Globus pallidus (tissue), 1 donor: ENCODE results near the gene SNAPIN.

Experiments
- DNase-seq: peaks from one replicate; pipeline ENCODE4 v3.0.0-alpha.2; 2015; ENCODE audit warnings: low spot score

Gene SNAPIN, protein sequence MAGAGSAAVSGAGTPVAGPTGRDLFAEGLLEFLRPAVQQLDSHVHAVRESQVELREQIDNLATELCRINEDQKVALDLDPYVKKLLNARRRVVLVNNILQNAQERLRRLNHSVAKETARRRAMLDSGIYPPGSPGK

DNA sequence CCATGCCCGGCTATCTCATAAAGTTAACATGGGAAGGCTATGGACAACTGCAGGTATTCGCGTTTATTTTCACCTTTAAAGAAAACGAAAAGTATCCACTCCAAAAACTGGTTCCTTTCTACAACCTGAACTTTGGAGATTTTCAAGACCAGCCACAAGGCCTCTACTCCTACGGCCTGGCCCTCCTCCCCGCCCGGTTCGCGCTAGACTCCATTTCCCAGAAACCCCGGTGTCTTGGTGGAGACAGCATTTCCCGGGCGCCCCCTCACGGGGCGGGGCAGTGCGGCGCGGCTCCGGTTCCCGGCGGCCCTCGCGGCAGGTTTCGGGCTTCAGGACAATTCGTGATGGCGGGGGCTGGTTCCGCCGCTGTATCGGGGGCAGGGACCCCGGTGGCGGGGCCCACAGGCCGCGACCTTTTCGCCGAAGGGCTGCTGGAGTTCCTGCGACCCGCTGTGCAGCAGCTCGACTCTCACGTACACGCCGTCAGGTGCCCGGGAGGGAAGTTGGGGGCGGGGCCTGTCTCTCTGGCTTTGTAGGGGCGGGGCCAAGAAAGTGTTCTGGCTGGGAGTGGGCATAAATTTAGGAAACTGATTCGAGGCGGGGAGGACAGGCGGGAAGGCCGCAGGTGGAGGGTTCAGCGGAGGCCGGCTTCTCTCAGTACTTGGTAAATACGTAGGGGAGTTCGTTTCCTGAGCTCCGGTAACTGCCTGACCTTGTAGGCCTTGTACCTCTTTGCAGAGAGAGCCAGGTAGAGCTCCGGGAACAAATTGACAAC lies at the start of gene SNAPIN:
TSS of gene SNAPIN (plus strand) at position 304 of the 775 bp plus-strand sequence. CDS start at position 345, 41 bp downstream.
- DNase-seq: peak; percentile 90

DNA sequence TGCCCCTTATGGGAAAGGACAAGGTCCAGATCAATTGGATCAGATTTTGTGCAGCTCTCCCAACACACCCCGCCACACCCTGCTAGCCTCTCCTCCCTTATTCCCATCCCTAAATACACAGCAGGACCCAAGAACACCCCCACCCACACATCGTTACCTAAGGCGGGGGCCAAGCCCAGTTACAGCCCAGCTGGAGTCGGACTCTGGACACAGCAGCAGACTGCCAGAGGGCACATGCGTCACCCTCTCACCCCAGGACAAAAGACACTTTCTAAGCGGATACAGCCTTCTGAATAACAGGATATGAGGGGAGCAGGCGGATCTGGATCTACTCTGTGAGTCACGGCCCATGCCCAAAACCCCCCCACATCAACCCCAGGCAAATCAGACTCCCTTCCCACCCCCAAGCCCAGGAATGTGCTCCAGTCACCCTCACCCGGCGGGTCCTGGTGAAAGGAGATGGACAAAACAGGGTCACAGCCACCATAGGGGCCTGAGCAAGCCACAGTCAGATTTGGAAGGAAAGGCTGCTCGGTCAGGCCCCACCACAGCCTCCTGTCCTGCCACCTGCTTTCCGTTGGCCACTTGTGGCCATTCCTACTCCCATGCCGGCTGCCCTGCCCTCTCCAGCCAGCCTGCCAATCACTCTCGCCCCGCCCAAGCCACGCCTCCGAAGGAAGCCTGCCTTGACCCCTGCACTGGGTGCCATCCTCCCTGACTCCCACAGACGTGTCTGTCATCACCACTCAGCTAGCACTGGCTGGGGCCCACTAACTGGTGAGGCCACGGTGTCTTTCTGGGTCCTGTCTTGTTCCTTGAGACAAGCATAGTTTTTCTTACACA lies 49.5 kb upstream of the SNAPIN start:
- peak; percentile 82 for DNase-seq

DNA sequence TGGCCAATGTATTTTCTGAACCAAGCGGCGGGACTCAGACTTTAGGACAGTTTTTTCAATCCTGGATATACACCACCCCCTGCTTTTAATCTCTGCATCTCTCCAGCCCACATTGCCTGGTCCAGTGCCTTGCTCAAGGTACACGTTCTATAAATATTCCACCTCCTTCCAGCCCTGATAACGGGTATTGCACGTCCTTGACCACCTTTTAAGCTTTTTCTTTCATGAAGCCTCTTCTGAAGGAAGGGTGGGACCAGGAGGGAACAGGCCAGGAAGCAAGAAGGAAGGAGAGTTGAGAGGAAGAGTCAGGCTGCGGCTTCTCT lies 49.0 kb upstream of the SNAPIN start:
- DNase-seq: no peak

DNA sequence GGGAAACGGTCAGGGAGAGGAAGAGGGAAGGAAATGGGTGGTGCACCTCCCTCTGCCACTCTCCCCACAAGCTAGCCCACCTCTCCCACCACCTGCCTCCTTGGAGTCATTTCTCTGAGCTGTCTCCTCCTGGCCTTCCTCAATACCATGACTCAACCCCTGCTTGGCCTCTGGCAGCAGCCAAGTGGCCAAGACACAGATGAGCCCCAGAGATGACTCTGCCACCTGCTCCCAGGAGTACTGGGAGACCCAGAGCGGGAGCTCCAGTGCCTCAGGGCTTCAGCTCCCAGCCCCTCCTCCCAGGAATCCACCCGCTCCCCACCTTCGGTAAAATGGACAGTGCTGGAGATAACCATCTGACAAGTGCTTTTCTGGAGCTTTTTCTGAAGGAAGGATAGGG lies 48.2 kb upstream of the SNAPIN start:
- DNase-seq: no peak

DNA sequence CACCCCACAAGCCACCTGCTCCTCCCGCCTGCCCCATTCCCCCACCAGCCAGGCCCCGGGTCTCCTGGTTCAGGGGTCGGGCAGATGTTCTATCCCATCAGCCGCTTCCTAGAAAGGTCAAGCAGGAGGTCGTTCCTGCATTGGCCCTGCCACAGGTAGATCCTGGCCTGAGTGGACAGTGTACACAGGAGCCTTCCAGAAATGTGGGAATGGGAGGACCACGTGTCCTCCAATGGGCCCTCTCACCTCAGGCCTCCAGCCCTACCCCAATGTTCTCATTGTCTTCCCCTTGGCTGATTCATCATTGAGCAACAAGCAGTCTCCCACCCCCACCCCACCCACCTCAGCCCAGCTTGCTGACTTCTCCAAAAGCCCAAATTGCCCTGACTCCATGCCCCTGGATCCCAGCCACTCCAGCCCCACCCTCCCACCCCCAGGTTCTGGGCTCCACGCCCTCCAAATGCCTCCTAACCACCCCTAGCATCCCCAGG lies 47.6 kb upstream of the SNAPIN start:
- no peak for DNase-seq

DNA sequence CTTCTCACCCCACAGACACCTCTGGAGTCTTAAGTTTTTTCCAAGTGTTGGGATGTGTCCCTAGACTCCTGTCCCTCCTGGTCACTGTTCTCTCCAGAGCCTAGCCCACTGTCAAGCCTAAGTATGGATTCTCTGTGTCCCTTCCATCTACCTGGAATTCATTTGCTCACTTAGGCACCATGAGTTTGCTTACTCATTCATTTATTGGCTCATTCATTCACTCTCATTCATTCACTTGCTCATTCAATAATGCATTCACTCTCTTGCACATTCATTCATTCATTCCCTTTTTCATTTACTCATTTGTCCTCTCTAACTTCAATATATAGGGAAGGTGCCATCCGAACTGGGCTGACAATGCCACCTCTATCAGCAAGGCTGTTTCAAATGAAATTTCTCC lies 47.1 kb upstream of the SNAPIN start:
- DNase-seq: no peak

DNA sequence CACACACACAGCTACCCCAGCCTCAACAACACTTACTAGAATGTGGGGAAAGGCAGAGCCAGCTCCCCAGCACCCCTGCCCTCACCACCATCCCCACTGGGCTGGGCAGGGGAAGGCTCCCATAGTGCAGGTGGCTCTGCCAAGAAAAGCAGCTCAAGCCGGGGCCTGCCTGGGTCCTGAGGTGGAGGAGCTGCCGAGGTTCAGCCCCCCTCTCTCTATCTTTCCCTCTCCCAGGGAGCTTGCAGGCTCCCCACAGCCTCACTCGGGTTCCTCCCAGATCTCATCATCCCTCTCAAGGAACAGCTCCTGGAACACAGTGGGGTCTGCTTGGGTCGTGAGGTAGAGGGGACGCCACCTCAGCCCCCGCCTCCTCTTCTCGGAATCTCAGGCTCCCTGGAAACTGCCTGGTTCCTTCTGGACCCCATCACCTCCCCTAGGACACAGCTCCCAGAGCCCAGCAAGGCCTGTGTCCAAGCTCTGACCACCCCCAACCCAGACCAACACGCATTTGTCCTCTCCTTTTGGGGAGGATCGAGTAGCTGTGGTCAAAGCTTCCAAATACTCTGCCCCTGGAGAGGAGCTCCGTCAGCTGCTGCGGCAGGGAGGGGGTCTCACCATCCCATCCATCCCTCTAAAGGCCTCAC lies 46.3 kb upstream of the SNAPIN start:
- DNase-seq: no peak

DNA sequence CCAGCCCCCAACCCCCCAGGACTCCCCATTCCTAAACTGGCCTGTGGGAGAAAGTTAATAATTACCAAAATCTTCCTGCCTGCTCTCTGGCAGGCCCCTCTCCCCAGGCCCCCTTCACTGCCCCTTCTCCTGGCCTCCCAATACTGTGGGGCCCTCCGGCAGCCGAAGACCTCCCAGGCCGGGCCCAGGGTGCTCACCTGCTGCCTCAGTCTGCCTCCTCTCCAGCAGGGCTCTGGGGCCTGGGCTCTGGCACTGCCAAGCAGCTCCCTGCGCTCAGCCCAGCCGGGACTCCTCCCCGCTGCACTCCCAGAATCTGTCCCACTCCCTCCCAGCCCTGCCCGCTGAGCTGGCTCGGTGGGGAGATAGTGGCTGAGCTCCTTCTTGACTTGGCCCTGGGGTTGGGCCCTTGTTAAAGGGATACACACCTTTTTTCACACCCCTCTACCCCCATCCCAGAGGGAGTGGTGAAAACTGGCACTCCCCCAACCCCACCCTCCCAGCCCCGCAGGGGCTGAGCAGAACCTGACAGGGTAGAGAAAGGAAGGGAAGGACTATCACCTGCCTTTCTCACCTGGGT lies 45.7 kb upstream of the SNAPIN start, which contains the start of gene S100A16:
TSS of gene S100A16 (minus strand) at position 383 of the 577 bp plus-strand sequence. CDS start 4,986 bp downstream, outside the sequence.
- DNase-seq: no peak

DNA sequence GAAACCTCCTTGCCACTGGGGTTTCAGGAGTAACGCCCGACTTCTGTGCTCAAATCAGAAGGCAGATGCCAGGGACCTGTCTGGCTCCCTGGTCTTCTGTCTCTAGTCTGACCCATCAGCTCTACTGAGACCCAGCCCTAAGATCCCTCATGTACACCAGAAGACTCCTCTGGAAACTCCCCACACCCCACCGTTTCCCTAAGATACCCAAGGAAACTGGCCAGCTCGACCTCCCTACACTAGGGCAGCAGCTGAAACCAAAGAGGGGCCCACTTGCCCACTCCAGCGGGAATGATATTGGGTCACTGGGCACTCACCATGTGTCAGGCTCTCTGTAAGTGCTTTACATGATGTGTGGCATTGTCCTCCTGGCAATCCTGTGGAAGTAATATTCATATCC lies 45.1 kb upstream of the SNAPIN start:
- no peak for DNase-seq

DNA sequence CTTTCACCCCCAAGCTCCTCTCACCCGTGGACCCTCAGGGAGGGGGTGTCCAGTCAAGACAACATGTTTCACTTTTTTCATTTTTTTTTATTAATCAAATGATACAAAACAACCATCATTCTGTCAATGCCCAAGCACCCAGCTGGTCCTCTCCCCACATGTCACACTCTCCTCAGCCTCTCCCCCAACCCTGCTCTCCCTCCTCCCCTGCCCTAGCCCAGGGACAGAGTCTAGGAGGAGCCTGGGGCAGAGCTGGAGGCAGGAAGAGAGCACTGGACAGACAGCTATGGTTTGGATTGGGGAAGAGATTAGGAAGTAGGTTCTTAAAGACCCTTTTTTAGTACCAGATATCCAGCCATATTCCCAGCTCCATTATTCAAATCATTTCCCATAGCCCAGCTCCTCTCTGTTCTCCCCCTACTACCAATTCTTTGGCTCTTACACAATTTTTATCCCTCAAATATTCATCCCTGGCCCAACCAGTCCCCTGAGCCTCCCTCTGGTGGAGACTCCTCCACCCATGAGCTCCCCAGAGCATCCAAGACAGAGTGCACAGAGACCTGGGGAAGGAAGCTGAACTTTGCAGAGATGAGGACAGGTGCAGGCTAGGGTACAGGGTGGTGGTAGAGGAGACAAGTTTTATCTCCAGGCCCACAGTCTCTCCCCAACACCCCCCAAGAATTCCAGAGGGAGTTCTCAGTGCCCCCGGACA lies 44.2 kb upstream of the SNAPIN start:
- no peak for DNase-seq

DNA sequence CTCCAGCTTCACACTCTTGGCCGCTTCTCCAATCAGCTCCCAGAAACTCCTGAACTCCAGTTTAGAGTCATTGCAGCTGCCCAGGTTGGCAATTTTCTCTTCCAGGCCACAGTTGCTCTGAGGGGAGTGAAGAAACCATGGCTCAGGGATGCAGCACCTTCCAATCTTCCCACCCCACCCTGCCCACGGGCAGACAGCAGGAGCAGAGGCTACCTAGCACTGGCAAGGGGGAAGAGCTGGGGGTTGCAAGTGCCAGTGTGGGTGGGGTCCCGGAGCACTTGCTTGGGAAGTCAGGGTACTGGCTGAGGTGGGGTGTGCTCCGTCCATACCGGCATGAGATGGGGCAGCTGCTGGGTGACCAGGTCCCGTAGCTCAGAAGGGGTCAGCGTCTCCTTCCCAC lies 43.6 kb upstream of the SNAPIN start:
- no peak for DNase-seq

DNA sequence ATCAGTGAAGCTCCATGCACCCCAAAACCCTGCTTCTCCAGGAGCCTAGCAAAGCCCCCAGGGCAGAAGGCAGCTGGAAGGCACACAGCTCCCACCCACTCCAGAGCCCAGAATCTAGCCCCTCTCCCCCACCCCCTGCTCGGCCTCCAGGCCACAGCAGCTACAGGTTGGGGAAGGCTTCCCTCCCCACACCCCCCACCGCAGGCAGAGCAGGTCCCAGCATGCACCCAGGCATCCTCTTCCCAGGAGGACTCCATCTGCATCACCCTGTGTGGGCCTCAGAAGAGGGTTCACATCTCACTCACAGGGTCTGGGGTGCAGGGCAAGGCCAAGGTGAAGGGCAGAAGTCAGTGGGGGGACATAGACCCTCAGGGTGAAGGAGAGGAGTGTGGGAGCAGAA lies 43.1 kb upstream of the SNAPIN start:
- DNase-seq: no peak

DNA sequence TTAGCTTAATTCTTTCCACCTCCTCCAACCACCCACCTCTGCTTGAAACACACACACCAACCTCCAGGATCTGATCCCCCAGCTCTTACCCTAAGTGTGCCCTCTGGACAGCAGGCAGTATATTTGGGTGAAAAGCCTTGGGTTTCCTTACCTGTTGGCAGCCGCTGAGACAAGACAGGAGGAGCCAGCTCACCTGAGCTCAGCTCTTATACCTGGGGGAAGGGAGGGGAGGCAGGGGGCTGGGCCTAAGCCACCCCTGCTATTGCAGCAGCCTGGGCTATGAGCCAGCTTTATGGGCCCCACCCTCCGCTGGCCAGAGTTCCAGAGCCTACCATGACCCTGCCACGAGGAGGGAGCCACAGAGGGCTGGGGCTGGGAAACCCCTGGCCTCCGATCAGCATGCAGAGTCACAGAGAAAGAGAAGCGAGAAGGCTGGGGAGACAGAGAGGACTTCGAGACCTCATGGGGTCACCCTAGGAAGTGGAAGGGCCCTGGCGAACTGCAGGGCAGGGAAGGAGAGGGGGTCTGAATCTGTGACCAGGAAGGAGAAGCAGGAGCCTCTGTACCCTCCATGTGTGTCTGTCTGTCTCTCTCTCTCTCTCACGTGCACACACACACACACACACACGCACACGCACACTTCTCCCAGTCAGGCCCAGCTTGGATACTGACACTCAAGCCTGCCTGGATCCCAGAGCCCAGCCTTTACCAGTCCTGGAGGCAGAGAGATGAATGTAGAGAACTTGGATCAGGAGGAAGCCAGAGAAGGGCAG lies 42.2 kb upstream of the SNAPIN start, which contains the start of gene S100A14:
TSS of gene S100A14 (minus strand) at position 182 of the 773 bp plus-strand sequence. CDS start 467 bp downstream, outside the sequence.
- DNase-seq: no peak

DNA sequence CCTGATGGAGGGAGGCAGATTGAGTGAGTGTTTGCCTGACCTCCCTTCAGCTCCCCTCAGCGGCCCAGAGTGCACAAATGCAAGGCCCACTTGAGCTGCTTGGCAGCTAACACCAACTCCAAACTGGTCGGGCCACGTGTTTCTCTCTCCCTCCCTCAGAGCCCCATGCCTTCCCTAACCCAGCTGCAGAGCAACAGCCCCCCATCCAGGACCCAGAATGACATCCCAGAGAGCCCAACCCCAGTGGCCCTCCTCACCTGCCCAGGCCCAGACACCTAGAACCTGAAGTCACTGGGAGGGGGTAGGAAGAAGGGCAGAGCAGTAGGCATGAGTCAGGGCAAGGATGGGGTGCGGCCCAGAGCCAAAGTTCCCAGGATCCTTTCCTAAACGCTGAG lies 41.6 kb upstream of the SNAPIN start:
- no peak for DNase-seq

DNA sequence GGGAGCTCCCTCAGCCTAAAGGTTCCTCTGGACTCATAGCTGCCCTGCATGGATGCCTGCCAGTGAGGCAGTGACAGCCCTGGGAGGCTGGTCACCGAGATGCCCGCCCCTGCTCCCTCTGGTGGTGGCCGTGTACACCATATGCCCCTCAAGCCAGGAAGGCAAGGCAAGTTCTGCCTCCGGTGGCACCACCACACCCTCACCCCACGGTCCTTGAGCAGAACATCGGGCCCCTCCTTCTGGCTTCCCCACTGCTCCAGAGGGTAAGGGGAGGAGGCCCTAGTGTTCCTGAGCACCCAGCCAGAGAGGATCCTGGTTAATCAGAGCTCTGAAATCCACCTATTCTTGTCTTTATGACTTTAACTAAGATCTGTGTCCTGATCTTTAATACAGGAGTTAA lies 40.8 kb upstream of the SNAPIN start:
- DNase-seq: no peak

DNA sequence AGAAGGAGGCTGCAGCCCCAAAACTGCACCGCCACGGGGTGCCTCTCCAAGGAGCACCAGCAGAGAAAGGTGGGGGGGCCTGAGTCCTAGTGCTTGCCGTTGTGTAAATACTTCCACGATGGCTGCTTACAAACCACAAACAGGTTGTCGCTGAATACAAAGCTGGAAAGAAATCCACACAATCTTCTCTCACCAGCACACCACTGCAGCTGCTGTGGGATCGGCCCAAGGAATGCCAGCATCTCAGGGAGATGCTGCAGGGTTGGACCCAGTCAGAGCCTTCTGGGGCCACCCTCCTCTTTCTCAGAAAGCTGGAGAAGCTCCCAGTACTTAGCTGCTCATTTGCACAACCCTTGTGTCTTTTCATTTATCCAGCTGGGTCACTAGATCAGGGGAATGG lies 39.3 kb upstream of the SNAPIN start:
- no peak for DNase-seq

DNA sequence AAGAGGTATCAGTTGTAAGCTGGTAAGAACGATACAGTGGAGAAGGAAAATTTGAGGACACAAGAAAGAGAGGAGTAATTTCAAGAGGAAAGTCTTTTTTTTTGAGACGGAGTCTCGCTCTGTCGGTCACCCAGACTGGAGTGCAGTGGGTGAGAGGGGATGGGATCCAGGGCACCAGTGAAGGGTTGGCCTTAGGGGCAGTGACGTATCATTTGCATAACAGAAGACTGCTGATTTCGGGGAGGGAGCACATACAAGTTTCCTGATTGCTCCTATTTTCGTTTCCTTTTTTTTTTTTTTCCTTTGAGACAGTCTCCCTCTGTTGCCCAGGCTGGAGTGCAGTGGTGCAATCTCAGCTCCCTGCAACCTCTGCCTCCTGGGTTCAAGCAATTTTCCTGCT lies 35.4 kb upstream of the SNAPIN start:
- DNase-seq: no peak

DNA sequence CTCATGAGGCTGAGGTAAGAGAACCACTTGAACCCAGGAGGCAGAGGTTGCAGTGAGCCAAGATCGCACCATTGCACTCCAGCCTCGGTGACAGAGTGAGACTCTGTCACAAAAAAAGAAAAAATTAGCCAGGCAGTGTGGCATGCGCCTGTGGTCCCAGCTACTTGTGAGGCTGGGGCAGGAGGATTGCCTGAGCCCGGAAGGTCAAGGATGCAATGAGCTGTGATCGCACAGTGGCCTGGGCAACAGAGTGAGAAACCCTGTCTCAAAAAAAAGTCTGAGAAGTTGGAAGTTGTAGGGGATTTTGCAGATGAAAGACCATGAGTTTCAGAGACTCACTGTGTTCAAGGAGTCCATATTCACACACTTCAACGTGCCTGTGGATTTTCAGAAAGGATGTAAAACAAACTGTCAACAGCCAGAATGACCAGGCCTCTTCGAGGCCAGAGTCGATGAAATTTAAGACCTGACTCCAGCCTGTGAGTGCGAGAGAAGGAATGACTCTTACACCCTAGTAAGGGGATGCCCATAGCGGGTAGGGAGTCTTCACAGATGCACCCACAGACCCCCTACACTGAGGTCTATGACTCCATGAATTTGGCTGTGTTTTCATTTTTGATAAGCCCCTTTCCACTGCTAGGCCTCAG lies 33.4 kb upstream of the SNAPIN start:
- no peak for DNase-seq

DNA sequence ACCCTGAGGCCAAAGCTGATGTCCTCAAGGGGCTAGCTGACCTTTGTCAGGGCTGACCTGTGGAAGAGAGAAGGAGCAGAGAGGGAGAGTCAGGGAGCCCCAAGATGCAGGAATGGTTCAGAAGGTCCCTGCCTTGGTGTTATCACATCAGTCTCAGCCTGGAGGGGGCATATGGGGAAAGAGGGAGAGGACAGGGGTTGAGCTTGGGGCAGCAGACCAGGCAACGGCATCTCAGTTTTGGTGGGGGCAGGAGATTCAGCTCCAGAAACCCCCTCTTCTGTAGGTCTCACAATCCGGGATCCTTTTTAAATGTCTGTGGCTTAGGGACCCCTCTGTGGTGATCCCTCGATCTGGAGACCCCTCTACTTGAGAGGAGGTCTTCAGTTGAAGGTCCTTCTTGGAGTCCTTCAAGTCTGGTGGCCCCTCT lies 32.0 kb upstream of the SNAPIN start:
- no peak for DNase-seq
